H9 (cell line): ENCODE measurements around the gene NFYC. TPM values are rescaled to one million over a fixed set of nuclear protein-coding genes. Genes with fewer than 3 reads are reported as not detected.
A peak's percentile ranks its signal among the peaks of the same experiment; 100 is the strongest.

ENCODE experiments used
- DNase-seq: peaks from one replicate; pipeline ENCODE4 v3.0.0-alpha.2; 2017
- H2AFZ ChIP-seq: one replicate; pipeline ENCODE4 v1.6.1; 2013; ENCODE audit warnings: mild to moderate bottlenecking, low read length, control low read depth, moderate library complexity
- H2AK5ac ChIP-seq: 2 replicates; pipeline ENCODE4 v1.6.1; 2013; ENCODE audit warnings: low read length, control low read depth, mixed read lengths; ENCODE audit not compliant: insufficient read length
- H2BK120ac ChIP-seq: one replicate; pipeline ENCODE4 v1.6.1; 2013; ENCODE audit warnings: low read depth, mild to moderate bottlenecking, low read length, control low read depth, inconsistent platforms; ENCODE audit not compliant: poor library complexity, severe bottlenecking
- H2BK12ac ChIP-seq: 2 replicates; pipeline ENCODE4 v1.6.1; 2013; ENCODE audit warnings: low read length, control low read depth, mixed read lengths, low read depth; ENCODE audit not compliant: insufficient read length
- H2BK15ac ChIP-seq: 2 replicates; pipeline ENCODE4 v1.6.1; 2013; ENCODE audit warnings: low read depth, low read length, control low read depth
- H2BK20ac ChIP-seq: one replicate; pipeline ENCODE4 v1.6.1; 2013; ENCODE audit warnings: low read depth, mild to moderate bottlenecking, low read length, control low read depth, inconsistent platforms; ENCODE audit not compliant: poor library complexity, severe bottlenecking
- H2BK5ac ChIP-seq: 2 replicates; pipeline ENCODE4 v1.6.1; 2013; ENCODE audit warnings: low read length, control low read depth, mixed read lengths; ENCODE audit not compliant: insufficient read length
- H3K14ac ChIP-seq: 2 replicates; pipeline ENCODE4 v1.6.1; 2013; ENCODE audit warnings: low read length, control low read depth; ENCODE audit not compliant: insufficient read depth
- H3K18ac ChIP-seq: 2 replicates; pipeline ENCODE4 v1.6.1; 2013; ENCODE audit warnings: low read depth, mild to moderate bottlenecking, mixed read lengths, low read length, control low read depth; ENCODE audit not compliant: insufficient read length
- H3K23ac ChIP-seq: 2 replicates; pipeline ENCODE4 v1.6.1; 2013; ENCODE audit warnings: low read length, control low read depth, mixed read lengths, low read depth; ENCODE audit not compliant: insufficient read length
- H3K23me2 ChIP-seq: 2 replicates; pipeline ENCODE4 v1.6.1; 2013; ENCODE audit warnings: low read depth, mild to moderate bottlenecking, mixed read lengths, low read length, control low read depth; ENCODE audit not compliant: insufficient read length, poor library complexity, severe bottlenecking
- H3K27ac ChIP-seq: 2 replicates; pipeline ENCODE4 v1.5.1; 2013; ENCODE audit warnings: low read length, control low read depth, mixed read lengths, low read depth; ENCODE audit not compliant: insufficient read length
- H3K27me3 ChIP-seq: 2 replicates; pipeline ENCODE4 v1.6.1; 2013; ENCODE audit warnings: low read length, control low read depth, inconsistent platforms; ENCODE audit not compliant: insufficient read depth
- H3K4ac ChIP-seq: 2 replicates; pipeline ENCODE4 v1.6.1; 2013; ENCODE audit warnings: low read depth, mild to moderate bottlenecking, control low read depth, inconsistent platforms, low read length, moderate library complexity
- H3K4me1 ChIP-seq: 2 replicates; pipeline ENCODE4 v1.6.1; 2013; ENCODE audit warnings: low read length, control low read depth, inconsistent platforms; ENCODE audit not compliant: insufficient read depth
- H3K4me2 ChIP-seq: 2 replicates; pipeline ENCODE4 v1.6.1; 2013; ENCODE audit warnings: low read length, control low read depth, mixed read lengths; ENCODE audit not compliant: insufficient read length, insufficient read depth
- H3K56ac ChIP-seq: 2 replicates; pipeline ENCODE4 v1.6.1; 2013; ENCODE audit warnings: low read depth, mild to moderate bottlenecking, mixed read lengths, low read length, control low read depth; ENCODE audit not compliant: insufficient read length
- H3K79me1 ChIP-seq: 2 replicates; pipeline ENCODE4 v1.6.1; 2013; ENCODE audit warnings: low read depth, mild to moderate bottlenecking, moderate library complexity, low read length, control low read depth, inconsistent platforms; ENCODE audit not compliant: insufficient read depth, poor library complexity, severe bottlenecking
- H3K79me2 ChIP-seq: 2 replicates; pipeline ENCODE4 v1.6.1; 2013; ENCODE audit warnings: low read length, control low read depth, inconsistent platforms; ENCODE audit not compliant: insufficient read depth
- H3K9ac ChIP-seq: 2 replicates; pipeline ENCODE4 v1.6.1; 2013; ENCODE audit warnings: low read length, control low read depth, mixed read lengths; ENCODE audit not compliant: insufficient read length; ENCODE audit errors: extremely low read depth
- H3K9me3 ChIP-seq: one replicate; pipeline ENCODE4 v1.6.1; 2013; ENCODE audit warnings: low read depth, low read length, inconsistent platforms; ENCODE audit not compliant: control insufficient read depth
- H3T11ph ChIP-seq: one replicate; pipeline ENCODE4 v1.6.1; 2013; ENCODE audit warnings: mild to moderate bottlenecking, low read length, control low read depth, inconsistent platforms
- H4K20me1 ChIP-seq: one replicate; pipeline ENCODE4 v1.6.1; 2013; ENCODE audit not compliant: control insufficient read depth, insufficient read length, insufficient read depth
- H4K5ac ChIP-seq: 2 replicates; pipeline ENCODE4 v1.6.1; 2013; ENCODE audit warnings: low read depth, mild to moderate bottlenecking, mixed read lengths, low read length, control low read depth; ENCODE audit not compliant: insufficient read length
- H4K8ac ChIP-seq: replicated peaks from 2 replicates; pipeline ENCODE4 v1.6.1; 2013; ENCODE audit warnings: low read length, control low read depth, mixed read lengths, low read depth; ENCODE audit not compliant: insufficient read length
- H4K91ac ChIP-seq: 2 replicates; pipeline ENCODE4 v1.6.1; 2013; ENCODE audit warnings: low read depth, mild to moderate bottlenecking, moderate library complexity, mixed read lengths, low read length, control low read depth; ENCODE audit not compliant: insufficient read length
- H3K27ac Mint-ChIP-seq, 3 experiments: 2 replicates in 2 of 3; 3 replicates in 1 of 3; pipeline ENCODE4 v1.8.0; 2020 to 2021; ENCODE audit warnings: mixed read lengths in 3 of 3, mild to moderate bottlenecking in 1 of 3, moderate library complexity in 1 of 3
- H3K27me3 Mint-ChIP-seq: 2 replicates; pipeline ENCODE4 v1.8.0; 2021; ENCODE audit warnings: low read depth, mild to moderate bottlenecking, moderate library complexity, mixed read lengths
- H3K36me3 Mint-ChIP-seq, 3 experiments: 2 replicates in 2 of 3; 3 replicates in 1 of 3; pipeline ENCODE4 v1.8.0; 2020 to 2021; ENCODE audit warnings: low read depth in 3 of 3, mixed read lengths in 3 of 3; ENCODE audit not compliant: insufficient read depth in 1 of 3
- H3K4me1 Mint-ChIP-seq, 2 experiments: 2 replicates each; pipeline ENCODE4 v1.8.0; 2020; ENCODE audit warnings: mixed read lengths in 2 of 2
- H3K4me3 Mint-ChIP-seq, 2 experiments: 2 replicates in 1 of 2; 3 replicates in 1 of 2; pipeline ENCODE4 v1.8.0; 2020 to 2021; ENCODE audit warnings: mild to moderate bottlenecking in 2 of 2, mixed read lengths in 2 of 2, moderate library complexity in 1 of 2
- H3K9me3 Mint-ChIP-seq, 2 experiments: 2 replicates in 1 of 2; 3 replicates in 1 of 2; pipeline ENCODE4 v1.8.0; 2020; ENCODE audit warnings: mild to moderate bottlenecking in 2 of 2, mixed read lengths in 2 of 2, moderate library complexity in 1 of 2
- CTCF ChIP-seq: fragments of 200-600 bp; sonication (generic); conservative IDR thresholded peaks from 3 replicates; pipeline ENCODE4 v1.8.0; 2021; ENCODE audit warnings: antibody characterized with exemption, mild to moderate bottlenecking
- WGBS: extraction: QIAGEN DNeasy Blood & Tissue Kit; methylation state at CpG from one replicate; pipeline ENCODE4 v1.1.7; 2013; ENCODE audit warnings: missing lambda C conversion rate, low lambda C conversion rate, mixed read lengths; ENCODE audit not compliant: insufficient read length; ENCODE audit errors: extremely low coverage; 5-methylcytosine and 5-hydroxymethylcytosine counted together
- total RNA-seq: library from RNA; stranded (reverse); gene quantifications from 2 replicates; pipeline ENCODE4 v1.2.1, GENCODE V29; 2021

Gene NFYC
- total RNA-seq, 1 experiment from 2014 or later = 54.7 TPM

DNA sequence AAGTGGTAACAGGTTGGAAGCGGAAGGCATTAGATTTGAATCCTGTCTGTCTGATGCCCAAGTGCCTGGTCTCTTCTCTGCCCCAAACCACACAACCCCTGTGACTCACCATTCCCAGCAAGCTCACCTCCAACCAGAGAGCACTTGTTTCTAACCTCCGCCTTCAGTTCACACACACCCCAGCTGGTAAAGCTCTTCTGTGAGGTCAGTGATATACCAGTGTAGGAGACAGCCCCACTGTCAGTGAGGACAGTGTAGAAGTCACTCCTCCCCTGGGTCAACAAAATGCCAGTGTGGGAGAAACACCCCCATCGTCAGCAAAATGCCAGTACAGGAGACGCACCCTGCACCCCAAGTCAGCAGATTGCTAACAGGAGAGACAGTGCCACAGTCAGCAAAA is 28.6 kb upstream of the NFYC start:
- Histone ChIP-seq H4K20me1 (no peaks in the 10 kb centered on the region), H3K18ac (peak overlapping the region; percentile 80), H3K4ac (no peak overlapping the region), H3K27ac (no peak overlapping the region), H2BK5ac (no peak overlapping the region), H4K91ac (peak overlapping the region; percentile 43), H2AK5ac (no peak overlapping the region), H4K5ac (no peak overlapping the region), H3K9ac (no peak overlapping the region), H3K4me1 (peaks cover 5% of the 10 kb centered on the region; the same call in 1 of the 2 replicates), H3K9me3 (no peaks in the 10 kb centered on the region), H2BK120ac (no peak overlapping the region), H3K23me2 (no peaks in the 10 kb centered on the region), H2BK20ac (no peak overlapping the region), H3K56ac (no peak overlapping the region), H2BK12ac (no peak overlapping the region), H3K27me3 (no peaks in the 10 kb centered on the region), H3K14ac (peak overlapping the region; percentile 74), H3K4me2 (no peak overlapping the region), H2BK15ac (no peak overlapping the region), H2AFZ (no peak overlapping the region), H3K79me2 (no peaks in the 10 kb centered on the region), H3T11ph (no peak overlapping the region), H4K8ac (no peak overlapping the region), H3K79me1 (no peaks in the 10 kb centered on the region), H3K23ac (no peak overlapping the region)
- DNase-seq = no peak
- Mint-ChIP-seq H3K4me3 (peak overlapping the region in 1 of 2 experiments; percentile 28; a peak in 2 of 5 replicates), H3K4me1 (peaks cover 20 to 41% of the 10 kb centered on the region in 2 experiments), H3K9me3 (no peaks in the 10 kb centered on the region), H3K27me3 (peaks cover 8% of the 10 kb centered on the region), H3K36me3 (no peaks in the 10 kb centered on the region), H3K27ac (peak overlapping the region in 2 of 3 experiments; percentile 55 to 91; a peak in 5 of 7 replicates)
- TF ChIP-seq CTCF = no peak
- no CpG with 5 or more reads among the region's 4 CpGs for WGBS
